SK-N-SH treated with all-trans-retinoic acid at 6 μM for 48 hours (cell line): ENCODE results near the gene IKBKG.
"Not testable (repeated sequence)": the region's sequence is repeated elsewhere in the genome, so short reads cannot be mapped to it uniquely, and the experiment has no call there.

Experiments used
- PATZ1 ChIP-seq: fragments of 250-450 bp; sonication (Bioruptor Pico); IDR thresholded peaks from 2 replicates; pipeline ENCODE4 v1.8.0; 2020; ENCODE audit warnings: mild to moderate bottlenecking, moderate library complexity, borderline replicate concordance
- POU6F1 ChIP-seq: fragments of 250-450 bp; sonication (Bioruptor Pico); IDR thresholded peaks from 2 replicates; pipeline ENCODE4 v1.8.0; 2021; ENCODE audit warnings: low read depth, mild to moderate bottlenecking, moderate library complexity, borderline replicate concordance
- SNAI2 ChIP-seq: fragments of 250-450 bp; sonication (Bioruptor Pico); IDR thresholded peaks from 2 replicates; pipeline ENCODE4 v1.5.0; 2020; ENCODE audit warnings: mild to moderate bottlenecking, moderate library complexity
- ZC3H10 ChIP-seq: fragments of 250-450 bp; sonication (Bioruptor Pico); IDR thresholded peaks from 2 replicates; pipeline ENCODE4 v1.5.1; 2021; ENCODE audit warnings: mild to moderate bottlenecking, moderate library complexity
- ZNF70 ChIP-seq: fragments of 450-650 bp; formaldehyde crosslinking; IDR thresholded peaks from 2 replicates; pipeline ENCODE4 v1.5.0; 2020; ENCODE audit warnings: mild to moderate bottlenecking, moderate library complexity

GRCh38 chrX:154501423-154501822 is 46.0 kb upstream of the IKBKG start:
- TF ChIP-seq POU6F1; SNAI2 (CRISPR knock-in tag); PATZ1; ZC3H10 (CRISPR knock-in tag); ZNF70: not testable (repeated sequence)
